ENCODE data around the gene ZNF117. TPM values are rescaled to one million over a fixed set of nuclear protein-coding genes. Genes with fewer than 3 reads are reported as not detected.

Gene ZNF117
- total and polyA plus RNA-seq, 10 of the 15 experiments (the other 5 are each of a cell fraction or from before 2014, with no cell fraction given), result 1.4 to 15.3 (median 7.6) TPM

GRCh38 chr7:64951250-64951848 lies 39.5 kb downstream of the ZNF117 start:
- 5% methylated on average over 1 of the region's 1 CpG for WGBS (ENCODE audit: insufficient coverage, insufficient replicate concordance, low lambda C conversion rate, missing lambda C conversion rate)
- DNase-seq (ENCODE audit: low read depth, low spot score) (peak; percentile 16), FAIRE-seq (peak; percentile 86), ATAC-seq (peak; percentile 79)
- H3K27me3 ChIP-seq (replicated peaks in 1 of 2; ENCODE audit: control insufficient read depth in 2 of 2, insufficient read depth in 2 of 2, low read length in 1 of 2), result no peaks in the 10 kb centered on the region; a peak in 1 of 4 replicates
- in situ Hi-C loops (cut with MboI) (loop anchor here (5.0 kb wide), 1 partner anchor 366 kb away; no protein-coding TSS in a partner anchor), intact Hi-C loops (cut with micrococcal nuclease; ENCODE audit: unreplicated experiment) (loop anchor here (1.0 kb wide), 1 partner anchor 356 kb away; no protein-coding TSS in a partner anchor)
- no peaks in the 10 kb centered on the region; the same call in 2 of the 3 replicates for H3K9me3 ChIP-seq (replicated peaks; ENCODE audit: control insufficient read depth, insufficient read depth, low read length)
- no peak overlapping the region for H3K9ac ChIP-seq (ENCODE audit: control insufficient read depth, insufficient read depth, low read length)
- H3K27ac ChIP-seq (ENCODE audit: control insufficient read depth, insufficient read depth), result no peak overlapping the region
- H4K20me1 ChIP-seq (ENCODE audit: control insufficient read depth, insufficient read depth), result no peaks in the 10 kb centered on the region
- no peaks in the 10 kb centered on the region for H3K36me3 ChIP-seq (ENCODE audit: control insufficient read depth in 2 of 2, insufficient read depth in 2 of 2, low read length in 1 of 2)
- CTCF ChIA-PET, result interaction anchor here (0.6 to 4.6 kb wide), 16 partner anchors 10 to 890 kb away, joined by 3 to 67 read pairs (median 4); partner anchors contain the start of gene ERV3-1
- BruUV-seq (replicated peaks), result no TSS peak
- no peaks in the 10 kb centered on the region for H3K4me1 ChIP-seq (ENCODE audit: control insufficient read depth, insufficient read depth, low read length)
- no peak overlapping the region for H2AFZ ChIP-seq (ENCODE audit: control insufficient read depth, low read depth, low read length)
- SMC1A ChIA-PET (ENCODE audit: uncharacterized antibody, unreplicated experiment), result interaction anchor here (1.3 to 4.1 kb wide), 6 partner anchors 9 to 357 kb away, joined by 3 to 46 read pairs (median 4); partner anchors contain the start of gene ERV3-1
- POLR2A ChIA-PET, result interaction anchor here (1.0 kb wide), 1 partner anchor 37 kb away, joined by 3 read pairs; no protein-coding TSS in a partner anchor
- H3K4me3 ChIP-seq, result no peak overlapping the region
- no peaks in the 10 kb centered on the region for H3K79me2 ChIP-seq (ENCODE audit: control insufficient read depth, insufficient read depth, low read length)
- RAD21 ChIA-PET (ENCODE audit: unreplicated experiment), result interaction anchor here (0.6 to 3.6 kb wide), 11 partner anchors 9 to 889 kb away, joined by 3 to 38 read pairs (median 4); partner anchors contain the start of genes ERV3-1 and ZNF138
- H3K4me2 ChIP-seq (ENCODE audit: control insufficient read depth, insufficient read depth), result no peak overlapping the region
- TF ChIP-seq ZBTB40 (IDR thresholded peaks at IDR 0.05; ENCODE audit: borderline replicate concordance) (no peak), SMAD5 (IDR thresholded peaks at IDR 0.05; ENCODE audit: low read depth) (no peak), CHD1 (IDR thresholded peaks at IDR 0.05; ENCODE audit: low read depth, low read length) (no peak), E2F4 (IDR thresholded peaks at IDR 0.05; ENCODE audit: low read depth, low read length) (no peak), SMC3 (IDR thresholded peaks at IDR 0.05; ENCODE audit: borderline replicate concordance, low read length) (peak; percentile 62; the same call in 1 of the 2 replicates), BACH1 (IDR thresholded peaks at IDR 0.05; ENCODE audit: borderline replicate concordance) (no peak), JUND (IDR thresholded peaks at IDR 0.05; ENCODE audit: low read depth, low read length) (no peak), PAX5 (IDR thresholded peaks at IDR 0.05; ENCODE audit: borderline replicate concordance, low read depth, low read length) (no peak), KAT2A (conservative IDR thresholded peaks at IDR 0.05; ENCODE audit: control insufficient read depth, low read depth, low read length) (no peak), RAD21 (IDR thresholded peaks at IDR 0.05; ENCODE audit: insufficient read depth, low read depth, low read length) (peak; percentile 83), MEF2A (IDR thresholded peaks at IDR 0.05; ENCODE audit: insufficient read depth, low read depth, low read length) (no peak), RB1 (IDR thresholded peaks at IDR 0.05; ENCODE audit: borderline replicate concordance) (0 out of 2 replicates have a peak, but pooled peaks have one; percentile 29), JUNB (IDR thresholded peaks at IDR 0.05) (no peak), SKIL (IDR thresholded peaks at IDR 0.05; ENCODE audit: low read depth, poor library complexity, severe bottlenecking) (no peak), SMAD1 (IDR thresholded peaks at IDR 0.05; ENCODE audit: low read depth, partially characterized antibody) (no peak), TCF7 (IDR thresholded peaks at IDR 0.05; ENCODE audit: borderline replicate concordance) (no peak), PML (IDR thresholded peaks at IDR 0.05; ENCODE audit: low read length) (no peak)
